Activated T-cell treated with anti-CD3 and anti-CD28 coated beads, Interleukin-2, amount 50 U/mL, for 4 hours (primary cell): ENCODE data around the gene LAG3. TPM values are rescaled to one million over a fixed set of nuclear protein-coding genes. Genes with fewer than 3 reads are reported as not detected.

ENCODE experiments used
- ATAC-seq, 2 donors: fragments of 200-7000 bp; cut with Tn5 transposase; one replicate each; pipeline ENCODE4 v1.10.0; 2021
- DNase-seq: peaks from one replicate; pipeline ENCODE4 v3.0.0-alpha.2; 2020
- H3K27me3 Mint-ChIP-seq: one replicate; pipeline ENCODE4 v1.8.0; 2021; ENCODE audit warnings: low read depth, mixed read lengths
- H3K36me3 Mint-ChIP-seq: one replicate; pipeline ENCODE4 v1.8.0; 2022; ENCODE audit warnings: mixed read lengths; ENCODE audit not compliant: insufficient read depth
- H3K4me1 Mint-ChIP-seq: one replicate; pipeline ENCODE4 v1.8.0; 2021; ENCODE audit warnings: low read depth, mixed read lengths
- H3K4me3 Mint-ChIP-seq: one replicate; pipeline ENCODE4 v1.8.0; 2021; ENCODE audit warnings: mild to moderate bottlenecking, moderate library complexity, mixed read lengths
- H3K9me3 Mint-ChIP-seq: one replicate; pipeline ENCODE4 v1.8.0; 2021; ENCODE audit warnings: mixed read lengths
- total RNA-seq, 3 donors: library from RNA; stranded (reverse); gene quantifications; one replicate each; pipeline ENCODE4 v1.2.1, GENCODE V29; 2021

The LAG3 gene
- total RNA-seq, 3 donors from 2014 or later: 71.1 to 125 (median 86.4) TPM

DNA sequence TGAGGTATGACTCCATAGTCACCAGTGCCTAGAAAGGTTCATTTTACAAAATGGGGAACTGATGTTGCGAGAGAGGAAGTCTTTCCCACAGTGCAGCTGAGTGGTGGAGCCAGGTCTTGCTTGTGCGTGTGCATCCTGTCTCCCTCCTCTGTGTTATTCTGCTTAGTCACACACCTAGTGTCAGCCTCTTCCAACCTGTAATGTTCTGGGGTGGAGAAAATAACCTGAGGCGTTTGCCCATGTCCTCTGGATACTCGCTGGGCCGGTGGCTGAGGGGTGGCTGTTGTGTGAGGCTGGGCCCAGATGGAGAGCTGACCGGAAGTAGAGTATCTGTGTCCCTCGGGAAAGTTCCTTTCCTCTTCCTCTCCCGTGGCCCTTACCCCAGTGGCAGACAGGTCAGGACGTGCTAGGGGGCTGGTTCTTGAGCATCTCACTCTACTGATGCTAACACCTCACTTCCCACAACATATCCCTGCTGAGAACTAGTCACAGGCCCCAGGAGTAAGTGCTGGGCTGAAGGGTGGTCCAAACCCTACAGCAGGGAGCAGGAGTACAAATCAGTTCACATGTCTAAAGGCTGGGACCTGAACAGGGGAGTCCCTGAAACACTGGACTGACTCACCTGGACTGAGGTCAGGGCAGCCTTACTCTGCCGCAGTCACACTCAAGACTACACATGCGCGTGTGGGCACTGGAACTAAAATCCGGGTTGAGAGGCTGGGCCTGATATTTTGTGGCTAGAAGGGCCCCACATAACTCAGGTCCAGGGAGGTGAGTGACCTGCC is 26.4 kb upstream of the LAG3 start:
- no peak for DNase-seq

DNA sequence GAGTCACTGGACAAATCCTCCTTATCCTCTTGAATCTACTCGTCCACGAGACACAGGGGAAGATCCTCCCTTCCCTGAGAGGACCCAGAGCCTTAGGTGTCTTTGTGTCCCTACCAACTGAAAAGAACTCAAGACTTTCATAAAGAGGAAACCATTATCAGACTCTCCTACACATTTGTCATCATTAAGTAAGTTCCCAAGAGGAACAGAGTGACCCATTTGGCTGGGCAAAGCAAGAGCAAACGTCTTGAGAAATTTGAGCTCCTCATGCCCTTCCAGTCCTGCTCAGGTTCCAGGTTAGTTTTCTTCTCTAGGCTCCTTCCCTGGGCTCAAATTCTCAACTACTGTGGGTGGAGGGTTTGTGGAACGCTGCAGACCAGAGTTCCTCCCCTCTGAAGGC is 25.1 kb upstream of the LAG3 start:
- H3K4me1 Mint-ChIP-seq: peaks cover 29% of the 10 kb centered on the region
- H3K4me3 Mint-ChIP-seq: no peak overlapping the region
- no peaks in the 10 kb centered on the region for H3K27me3 Mint-ChIP-seq
- ATAC-seq (no peak), DNase-seq (no peak)
- peaks cover 4% of the 10 kb centered on the region for H3K9me3 Mint-ChIP-seq
- H3K36me3 Mint-ChIP-seq: peaks cover 25% of the 10 kb centered on the region

More for the DNA sequence above, 26.4 kb upstream of the LAG3 start:
- Mint-ChIP-seq H3K27me3 (no peaks in the 10 kb centered on the region), H3K4me3 (no peak overlapping the region), H3K9me3 (peaks cover 4% of the 10 kb centered on the region), H3K36me3 (peaks cover 22% of the 10 kb centered on the region), H3K4me1 (peaks cover 23% of the 10 kb centered on the region)
- ATAC-seq: peak; percentile 49 to 56

- Mint-ChIP-seq H3K9me3 (no peaks in the 10 kb centered on the region), H3K4me1 (peaks cover 25% of the 10 kb centered on the region), H3K36me3 (peaks cover 25% of the 10 kb centered on the region), H3K4me3 (no peak overlapping the region), H3K27me3 (no peaks in the 10 kb centered on the region)
- DNase-seq (no peak), ATAC-seq (no peak)
These were observed 23.6 kb upstream of the LAG3 start for GRCh38 chr12:6748761-6749160.

- DNase-seq: no peak
- no peak for ATAC-seq
- Mint-ChIP-seq H3K4me1 (peaks cover 21% of the 10 kb centered on the region), H3K9me3 (no peaks in the 10 kb centered on the region), H3K4me3 (no peak overlapping the region), H3K36me3 (peaks cover 25% of the 10 kb centered on the region), H3K27me3 (no peaks in the 10 kb centered on the region)
These were observed 21.8 kb upstream of the LAG3 start for GRCh38 chr12:6750506-6750905.

DNA sequence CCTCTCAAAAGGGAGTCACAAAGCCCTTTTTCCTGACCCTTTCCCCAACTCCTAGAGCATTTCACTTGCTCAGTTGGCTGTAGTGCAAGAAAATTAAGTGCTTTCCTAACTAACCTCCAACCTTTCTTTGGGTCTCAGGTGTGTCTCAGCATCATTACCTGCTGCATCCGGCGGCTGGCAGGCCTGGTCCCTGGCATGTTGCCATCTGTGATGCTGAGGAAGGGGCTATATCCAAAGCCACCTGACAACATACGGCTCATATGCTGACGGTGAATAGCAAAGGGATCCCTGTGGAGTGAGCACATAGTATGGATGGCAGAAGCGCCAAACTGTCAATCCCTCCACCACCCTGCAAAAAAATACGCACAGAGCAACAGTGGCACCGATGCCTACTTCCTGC is 20.6 kb upstream of the LAG3 start:
- H3K9me3 Mint-ChIP-seq: no peaks in the 10 kb centered on the region
- ATAC-seq (no peak), DNase-seq (no peak)
- H3K27me3 Mint-ChIP-seq: no peaks in the 10 kb centered on the region
- H3K4me3 Mint-ChIP-seq: peak overlapping the region; percentile 92
- peaks cover 16% of the 10 kb centered on the region for H3K4me1 Mint-ChIP-seq
- H3K36me3 Mint-ChIP-seq: peaks cover 25% of the 10 kb centered on the region

GRCh38 chr12:6752167-6752920 is 20.0 kb upstream of the LAG3 start:
- H3K4me3 Mint-ChIP-seq: peak overlapping the region; percentile 92
- ATAC-seq (peak in 1 of 2 donors; percentile 3), DNase-seq (peak; percentile 29)
- H3K36me3 Mint-ChIP-seq: peaks cover 25% of the 10 kb centered on the region
- H3K27me3 Mint-ChIP-seq: no peaks in the 10 kb centered on the region
- H3K4me1 Mint-ChIP-seq: peaks cover 14% of the 10 kb centered on the region
- no peaks in the 10 kb centered on the region for H3K9me3 Mint-ChIP-seq

- Mint-ChIP-seq H3K27me3 (no peaks in the 10 kb centered on the region), H3K4me1 (peaks cover 14% of the 10 kb centered on the region), H3K36me3 (peaks cover 17% of the 10 kb centered on the region), H3K9me3 (no peaks in the 10 kb centered on the region), H3K4me3 (peak within 1 kb of the TSS; percentile 92)
- peak; percentile 90 to 91 for ATAC-seq
- peak; percentile 97 for DNase-seq
These were observed 19.2 kb upstream of the LAG3 start, which contains the start of gene MLF2 for GRCh38 chr12:6752921-6753771. MLF2 (minus strand) TSS chr12:6753141; CDS start chr12:6752334, 807 bp downstream.

GRCh38 chr12:6753772-6754356 is 18.5 kb upstream of the LAG3 start:
- Mint-ChIP-seq H3K4me1 (peaks cover 14% of the 10 kb centered on the region), H3K9me3 (no peaks in the 10 kb centered on the region), H3K36me3 (peaks cover 12% of the 10 kb centered on the region), H3K4me3 (peak overlapping the region; percentile 92), H3K27me3 (no peaks in the 10 kb centered on the region)
- no peak for DNase-seq
- ATAC-seq: no peak

GRCh38 chr12:6754411-6754810 is 17.9 kb upstream of the LAG3 start:
- no peak for DNase-seq
- no peaks in the 10 kb centered on the region for H3K9me3 Mint-ChIP-seq
- H3K4me1 Mint-ChIP-seq: peaks cover 14% of the 10 kb centered on the region
- ATAC-seq: no peak
- H3K4me3 Mint-ChIP-seq: no peak overlapping the region
- peaks cover 7% of the 10 kb centered on the region for H3K36me3 Mint-ChIP-seq
- H3K27me3 Mint-ChIP-seq: no peaks in the 10 kb centered on the region

DNA sequence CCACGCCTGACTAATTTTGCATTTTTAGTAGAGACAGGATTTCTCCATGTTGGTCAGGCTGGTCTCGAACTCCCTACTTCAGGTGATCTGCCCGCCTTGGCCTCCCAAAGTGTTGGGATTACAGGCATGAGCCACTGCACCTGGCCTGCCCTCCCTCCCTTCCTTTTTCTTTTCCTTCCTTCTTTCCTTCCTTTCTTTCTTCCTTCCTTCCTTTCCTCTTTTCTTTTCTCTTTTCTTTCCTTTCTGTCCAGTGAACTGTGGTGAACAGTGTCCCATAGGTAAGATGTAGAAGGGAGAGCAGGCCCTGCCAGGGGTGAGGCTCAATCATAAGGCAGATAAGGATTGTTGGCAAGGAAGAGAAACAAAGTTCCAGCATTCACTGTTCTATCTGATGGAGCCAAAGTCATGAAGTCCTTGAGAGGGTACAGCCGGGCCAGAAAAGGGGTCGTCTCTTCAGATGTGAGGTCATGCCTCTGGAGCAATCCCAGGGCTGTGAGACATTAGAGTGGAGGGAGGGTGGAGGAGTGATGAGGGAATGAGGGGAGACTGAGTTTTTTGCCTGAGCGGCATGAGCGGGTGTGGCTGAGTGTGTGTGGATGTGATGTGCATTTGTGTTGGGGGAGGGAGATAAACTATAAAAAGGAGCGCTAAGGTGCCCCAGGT is 15.2 kb upstream of the LAG3 start:
- DNase-seq (no peak), ATAC-seq (no peak)
- Mint-ChIP-seq H3K4me1 (peaks cover 6% of the 10 kb centered on the region), H3K9me3 (no peaks in the 10 kb centered on the region), H3K36me3 (no peaks in the 10 kb centered on the region), H3K27me3 (no peaks in the 10 kb centered on the region), H3K4me3 (no peak overlapping the region)

DNA sequence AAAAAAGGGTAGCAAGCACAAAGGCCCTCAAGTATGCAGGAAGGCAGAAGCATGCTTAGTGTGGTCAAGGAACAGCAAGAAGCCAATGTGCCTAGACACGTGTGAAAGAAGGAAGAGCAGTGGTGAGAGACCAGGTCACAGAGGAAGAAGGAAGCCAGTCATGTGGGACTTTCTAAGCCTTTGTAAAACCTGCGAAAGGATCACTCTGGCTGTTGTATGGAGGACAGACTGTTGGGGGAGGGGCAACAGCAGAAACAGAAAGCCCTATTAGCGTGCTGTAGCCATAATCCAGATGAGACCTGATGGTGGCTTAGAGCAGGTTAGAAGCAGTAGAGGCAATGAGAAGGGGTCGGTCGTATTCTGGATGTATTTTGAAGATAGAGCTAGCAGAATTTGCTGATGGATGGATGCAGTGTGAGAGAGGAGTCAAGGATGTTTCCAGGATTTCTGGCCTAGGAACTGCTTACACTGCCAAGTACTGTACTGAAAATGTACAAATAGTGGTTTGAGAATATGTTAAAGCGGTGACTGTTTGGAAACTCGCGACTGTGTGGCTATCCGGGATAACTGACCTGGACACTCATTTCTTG is 13.7 kb upstream of the LAG3 start:
- Mint-ChIP-seq H3K4me1 (peaks cover 5% of the 10 kb centered on the region), H3K9me3 (no peaks in the 10 kb centered on the region), H3K27me3 (no peaks in the 10 kb centered on the region), H3K36me3 (no peaks in the 10 kb centered on the region), H3K4me3 (no peak overlapping the region)
- DNase-seq (no peak), ATAC-seq (no peak)

GRCh38 chr12:6759741-6760140 is 12.6 kb upstream of the LAG3 start:
- peaks cover 7% of the 10 kb centered on the region for H3K4me1 Mint-ChIP-seq
- ATAC-seq (no peak), DNase-seq (no peak)
- no peaks in the 10 kb centered on the region for H3K9me3 Mint-ChIP-seq
- H3K36me3 Mint-ChIP-seq: no peaks in the 10 kb centered on the region
- H3K27me3 Mint-ChIP-seq: peaks cover 7% of the 10 kb centered on the region
- no peak overlapping the region for H3K4me3 Mint-ChIP-seq

- peaks cover 25% of the 10 kb centered on the region for H3K27me3 Mint-ChIP-seq
- H3K36me3 Mint-ChIP-seq: no peaks in the 10 kb centered on the region
- no peak for DNase-seq
- no peaks in the 10 kb centered on the region for H3K9me3 Mint-ChIP-seq
- no peak for ATAC-seq
- H3K4me3 Mint-ChIP-seq: no peak overlapping the region
- peaks cover 28% of the 10 kb centered on the region for H3K4me1 Mint-ChIP-seq
These were observed 8.9 kb upstream of the LAG3 start for GRCh38 chr12:6763380-6763779.
